ENCODE measurements around the gene C1orf210.

Gene C1orf210

DNA sequence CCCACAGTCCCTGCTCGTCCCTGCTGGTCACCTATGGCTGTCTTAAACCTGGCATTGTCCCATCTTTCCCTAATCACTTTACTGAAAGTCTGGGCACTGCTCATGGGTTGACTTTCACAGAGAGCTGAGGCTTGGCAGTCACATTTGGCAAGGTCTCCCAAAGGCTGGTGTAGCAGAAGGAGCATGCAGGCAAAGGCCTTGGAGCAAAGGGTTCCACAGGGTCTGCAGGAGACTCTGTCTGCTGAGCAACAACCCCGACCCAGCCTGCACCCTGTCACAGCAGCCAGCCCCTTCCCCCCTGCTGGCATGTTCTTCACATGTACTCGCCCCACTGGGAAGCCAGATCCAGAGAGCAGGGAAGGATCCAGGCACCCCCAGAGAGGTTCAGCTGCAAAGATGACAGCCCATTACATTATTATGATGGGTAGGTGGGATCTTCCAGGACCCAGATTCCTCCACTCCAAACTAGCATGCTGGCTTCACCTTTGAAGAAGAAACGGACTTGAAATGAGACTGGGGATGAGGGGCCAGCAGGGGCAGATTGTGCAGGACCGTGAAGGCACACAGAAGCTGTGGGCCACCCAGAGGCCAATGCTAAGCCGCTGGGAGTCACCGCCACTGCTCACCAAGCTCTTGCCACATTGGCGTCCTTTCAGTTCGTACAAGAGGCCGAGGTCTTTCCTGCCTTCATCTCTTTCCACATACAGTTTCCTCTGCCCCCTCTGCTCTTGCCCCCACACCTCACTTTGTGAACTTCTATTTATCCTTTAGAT is 29.8 kb downstream of the C1orf210 start:
- no peak overlapping the region for H2AFZ ChIP-seq (ENCODE audit: low read depth)
- no peaks in the 10 kb centered on the region for H3K36me3 ChIP-seq (ENCODE audit: insufficient read depth)
- H3K27me3 ChIP-seq (ENCODE audit: insufficient read depth, low read depth), result no peaks in the 10 kb centered on the region
- no peaks in the 10 kb centered on the region for H3K79me2 ChIP-seq (ENCODE audit: insufficient read depth, low read depth)
- no peak overlapping the region for H3K9ac ChIP-seq
- H3K27ac ChIP-seq, result no peak overlapping the region
- no peak overlapping the region for H3K4me2 ChIP-seq
- H4K20me1 ChIP-seq (ENCODE audit: insufficient read depth), result no peaks in the 10 kb centered on the region
- H3K4me3 ChIP-seq (IDR thresholded peaks at IDR 0.05; ENCODE audit: insufficient read depth, low read depth, low read length), result no peak overlapping the region
- H3K4me1 ChIP-seq (ENCODE audit: low read depth, poor library complexity, severe bottlenecking), result no peaks in the 10 kb centered on the region
- TF ChIP-seq, protein P1, sequence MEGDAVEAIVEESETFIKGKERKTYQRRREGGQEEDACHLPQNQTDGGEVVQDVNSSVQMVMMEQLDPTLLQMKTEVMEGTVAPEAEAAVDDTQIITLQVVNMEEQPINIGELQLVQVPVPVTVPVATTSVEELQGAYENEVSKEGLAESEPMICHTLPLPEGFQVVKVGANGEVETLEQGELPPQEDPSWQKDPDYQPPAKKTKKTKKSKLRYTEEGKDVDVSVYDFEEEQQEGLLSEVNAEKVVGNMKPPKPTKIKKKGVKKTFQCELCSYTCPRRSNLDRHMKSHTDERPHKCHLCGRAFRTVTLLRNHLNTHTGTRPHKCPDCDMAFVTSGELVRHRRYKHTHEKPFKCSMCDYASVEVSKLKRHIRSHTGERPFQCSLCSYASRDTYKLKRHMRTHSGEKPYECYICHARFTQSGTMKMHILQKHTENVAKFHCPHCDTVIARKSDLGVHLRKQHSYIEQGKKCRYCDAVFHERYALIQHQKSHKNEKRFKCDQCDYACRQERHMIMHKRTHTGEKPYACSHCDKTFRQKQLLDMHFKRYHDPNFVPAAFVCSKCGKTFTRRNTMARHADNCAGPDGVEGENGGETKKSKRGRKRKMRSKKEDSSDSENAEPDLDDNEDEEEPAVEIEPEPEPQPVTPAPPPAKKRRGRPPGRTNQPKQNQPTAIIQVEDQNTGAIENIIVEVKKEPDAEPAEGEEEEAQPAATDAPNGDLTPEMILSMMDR (conservative IDR thresholded peaks at IDR 0.05; ENCODE audit: low read depth, low read length), result no peak

DNA sequence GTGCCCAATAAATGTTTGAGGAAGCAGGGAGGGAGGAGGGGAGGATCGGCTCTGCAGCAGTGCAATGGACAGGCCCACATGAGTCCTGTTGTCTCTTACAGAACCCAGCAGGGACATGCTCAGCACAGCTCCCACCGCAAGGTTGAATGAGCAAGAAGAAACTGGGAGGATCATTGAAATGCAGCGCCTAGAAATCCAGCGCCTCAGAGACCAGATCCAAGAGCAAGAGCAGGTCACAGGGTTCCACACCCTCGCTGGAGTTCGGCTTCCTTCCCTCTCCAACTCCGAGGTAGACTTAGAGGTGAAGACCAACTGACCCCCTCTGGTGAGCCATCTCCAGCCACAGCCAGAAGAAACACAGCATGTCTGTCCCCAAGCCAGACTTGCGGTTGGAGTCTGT is 31.5 kb downstream of the C1orf210 start:
- Histone ChIP-seq H3K4me3 (IDR thresholded peaks at IDR 0.05; ENCODE audit: insufficient read depth, low read depth, low read length) (no peak overlapping the region), H3K79me2 (ENCODE audit: insufficient read depth, low read depth) (no peaks in the 10 kb centered on the region), H3K36me3 (ENCODE audit: insufficient read depth) (no peaks in the 10 kb centered on the region), H3K9ac (no peak overlapping the region), H3K4me2 (no peak overlapping the region), H3K27ac (no peak overlapping the region), H3K27me3 (ENCODE audit: insufficient read depth, low read depth) (no peaks in the 10 kb centered on the region), H3K4me1 (ENCODE audit: low read depth, poor library complexity, severe bottlenecking) (no peaks in the 10 kb centered on the region), H4K20me1 (ENCODE audit: insufficient read depth) (no peaks in the 10 kb centered on the region), H2AFZ (ENCODE audit: low read depth) (no peak overlapping the region)
- TF ChIP-seq, protein P1 (conservative IDR thresholded peaks at IDR 0.05; ENCODE audit: low read depth, low read length), result no peak

DNA sequence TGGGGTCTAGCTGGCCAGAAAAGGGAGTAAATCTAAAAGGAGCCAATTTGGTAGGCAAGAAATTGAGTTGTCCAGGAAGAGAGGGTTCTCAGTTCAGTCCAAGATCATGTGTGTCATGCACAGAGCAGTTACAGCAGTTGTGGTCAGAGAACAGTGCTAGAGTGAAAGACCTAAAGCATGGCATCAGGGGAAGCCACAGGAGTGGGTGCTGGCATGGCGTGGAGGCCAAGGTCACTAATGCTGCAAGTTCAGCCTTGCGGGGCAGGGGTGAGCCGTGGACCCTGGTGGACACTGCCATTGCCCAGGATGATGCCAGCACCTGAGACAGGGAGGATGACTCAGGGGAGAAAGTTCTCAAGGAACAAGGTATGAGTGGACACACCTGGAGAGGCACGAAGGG is 32.2 kb downstream of the C1orf210 start:
- Histone ChIP-seq H3K4me3 (IDR thresholded peaks at IDR 0.05; ENCODE audit: insufficient read depth, low read depth, low read length) (no peak overlapping the region), H3K9ac (no peak overlapping the region), H4K20me1 (ENCODE audit: insufficient read depth) (no peaks in the 10 kb centered on the region), H2AFZ (ENCODE audit: low read depth) (no peak overlapping the region), H3K4me2 (no peak overlapping the region), H3K27me3 (ENCODE audit: insufficient read depth, low read depth) (no peaks in the 10 kb centered on the region), H3K27ac (no peak overlapping the region), H3K36me3 (ENCODE audit: insufficient read depth) (no peaks in the 10 kb centered on the region), H3K4me1 (ENCODE audit: low read depth, poor library complexity, severe bottlenecking) (no peaks in the 10 kb centered on the region), H3K79me2 (ENCODE audit: insufficient read depth, low read depth) (no peaks in the 10 kb centered on the region)
- TF ChIP-seq, protein P1 (conservative IDR thresholded peaks at IDR 0.05; ENCODE audit: low read depth, low read length), result no peak

DNA sequence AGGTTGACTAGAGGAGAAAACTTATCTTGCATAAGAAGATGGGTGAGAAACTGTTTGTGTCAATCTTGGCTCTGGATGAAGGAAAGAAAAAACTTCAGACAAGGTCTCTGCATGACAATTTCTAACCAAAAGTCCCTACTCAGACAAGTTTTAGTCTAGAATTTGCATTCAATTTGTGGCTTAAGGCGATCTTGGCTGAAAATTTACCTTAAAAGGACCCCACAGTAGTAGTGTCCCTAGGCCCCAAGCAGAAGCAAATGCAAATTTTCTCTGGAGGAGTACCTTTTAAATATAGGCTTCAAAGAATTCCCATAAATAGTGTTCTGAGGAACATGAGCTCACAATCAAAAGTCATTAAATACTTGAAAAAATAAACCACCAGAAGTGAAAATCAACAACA is 33.2 kb downstream of the C1orf210 start:
- Histone ChIP-seq H3K36me3 (ENCODE audit: insufficient read depth) (no peaks in the 10 kb centered on the region), H4K20me1 (ENCODE audit: insufficient read depth) (no peaks in the 10 kb centered on the region), H3K79me2 (ENCODE audit: insufficient read depth, low read depth) (no peaks in the 10 kb centered on the region), H3K27me3 (ENCODE audit: insufficient read depth, low read depth) (no peaks in the 10 kb centered on the region), H3K27ac (no peak overlapping the region), H3K4me1 (ENCODE audit: low read depth, poor library complexity, severe bottlenecking) (no peaks in the 10 kb centered on the region), H2AFZ (ENCODE audit: low read depth) (no peak overlapping the region), H3K9ac (no peak overlapping the region), H3K4me3 (IDR thresholded peaks at IDR 0.05; ENCODE audit: insufficient read depth, low read depth, low read length) (no peak overlapping the region), H3K4me2 (no peak overlapping the region)
- TF ChIP-seq, protein P1 (conservative IDR thresholded peaks at IDR 0.05; ENCODE audit: low read depth, low read length), result no peak

Data from KMS-11 (cell line).